Astrocyte (in vitro differentiated cells and primary cell): ENCODE results near the gene SLC15A1.

Experiments used
- EZH2 ChIP-seq: IDR thresholded peaks from 2 replicates; pipeline ENCODE4 v1.6.1; 2012; ENCODE audit warnings: mild to moderate bottlenecking, low read length, inconsistent platforms; ENCODE audit not compliant: insufficient read depth
- TF ChIP-seq, protein P1 (sequence below): IDR thresholded peaks from 2 replicates; pipeline ENCODE4 v1.5.1; 2011; ENCODE audit warnings: low read depth, mild to moderate bottlenecking, inconsistent platforms, low read length, moderate library complexity; ENCODE audit not compliant: insufficient read depth

DNA sequence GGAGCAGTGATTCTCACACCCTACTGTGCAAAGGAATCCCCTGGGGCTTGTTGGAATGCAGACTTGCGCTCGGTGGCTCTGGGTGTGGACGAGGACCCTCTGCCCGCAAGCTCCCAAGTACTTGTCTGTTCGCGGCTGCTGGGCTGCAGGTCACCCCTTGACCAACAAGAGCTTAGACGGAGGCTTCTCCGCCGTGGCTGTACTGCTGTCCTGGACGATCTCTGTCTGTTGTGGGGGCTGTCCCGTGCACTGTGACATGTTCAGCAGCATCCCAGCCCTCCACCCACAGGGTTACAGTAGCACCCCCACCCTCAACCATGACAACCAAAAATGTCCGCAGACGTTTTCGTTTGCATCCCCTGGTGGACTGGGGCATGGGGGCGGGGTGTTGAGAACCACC lies 22.9 kb upstream of the SLC15A1 start:
- TF ChIP-seq, protein P1, sequence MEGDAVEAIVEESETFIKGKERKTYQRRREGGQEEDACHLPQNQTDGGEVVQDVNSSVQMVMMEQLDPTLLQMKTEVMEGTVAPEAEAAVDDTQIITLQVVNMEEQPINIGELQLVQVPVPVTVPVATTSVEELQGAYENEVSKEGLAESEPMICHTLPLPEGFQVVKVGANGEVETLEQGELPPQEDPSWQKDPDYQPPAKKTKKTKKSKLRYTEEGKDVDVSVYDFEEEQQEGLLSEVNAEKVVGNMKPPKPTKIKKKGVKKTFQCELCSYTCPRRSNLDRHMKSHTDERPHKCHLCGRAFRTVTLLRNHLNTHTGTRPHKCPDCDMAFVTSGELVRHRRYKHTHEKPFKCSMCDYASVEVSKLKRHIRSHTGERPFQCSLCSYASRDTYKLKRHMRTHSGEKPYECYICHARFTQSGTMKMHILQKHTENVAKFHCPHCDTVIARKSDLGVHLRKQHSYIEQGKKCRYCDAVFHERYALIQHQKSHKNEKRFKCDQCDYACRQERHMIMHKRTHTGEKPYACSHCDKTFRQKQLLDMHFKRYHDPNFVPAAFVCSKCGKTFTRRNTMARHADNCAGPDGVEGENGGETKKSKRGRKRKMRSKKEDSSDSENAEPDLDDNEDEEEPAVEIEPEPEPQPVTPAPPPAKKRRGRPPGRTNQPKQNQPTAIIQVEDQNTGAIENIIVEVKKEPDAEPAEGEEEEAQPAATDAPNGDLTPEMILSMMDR: no peak
- no peak for TF ChIP-seq EZH2
